Thyroid gland (tissue), 4 donors: ENCODE measurements around the gene AKT1.

Experiments used
- POLR2A ChIP-seq, 2 donors: fragments of 450-650 bp; IDR thresholded peaks; one replicate each; pipeline ENCODE4 v1.6.1; 2017; ENCODE audit warnings: antibody characterized with exemption in 2 of 2, mild to moderate bottlenecking in 2 of 2, moderate library complexity in 1 of 2
- TF ChIP-seq, protein P1 (sequence below), 6 experiments: fragments of 200-600 bp in 3 of 6; fragments of 450-650 bp in 3 of 6; sonication (generic) in 3 of 6; IDR thresholded peaks; one replicate each; pipeline ENCODE4 v1.5.1; 2016 to 2019; ENCODE audit warnings: antibody characterized with exemption in 6 of 6, mild to moderate bottlenecking in 2 of 6, inconsistent platforms in 1 of 6, moderate library complexity in 1 of 6

- TF ChIP-seq, protein P1, sequence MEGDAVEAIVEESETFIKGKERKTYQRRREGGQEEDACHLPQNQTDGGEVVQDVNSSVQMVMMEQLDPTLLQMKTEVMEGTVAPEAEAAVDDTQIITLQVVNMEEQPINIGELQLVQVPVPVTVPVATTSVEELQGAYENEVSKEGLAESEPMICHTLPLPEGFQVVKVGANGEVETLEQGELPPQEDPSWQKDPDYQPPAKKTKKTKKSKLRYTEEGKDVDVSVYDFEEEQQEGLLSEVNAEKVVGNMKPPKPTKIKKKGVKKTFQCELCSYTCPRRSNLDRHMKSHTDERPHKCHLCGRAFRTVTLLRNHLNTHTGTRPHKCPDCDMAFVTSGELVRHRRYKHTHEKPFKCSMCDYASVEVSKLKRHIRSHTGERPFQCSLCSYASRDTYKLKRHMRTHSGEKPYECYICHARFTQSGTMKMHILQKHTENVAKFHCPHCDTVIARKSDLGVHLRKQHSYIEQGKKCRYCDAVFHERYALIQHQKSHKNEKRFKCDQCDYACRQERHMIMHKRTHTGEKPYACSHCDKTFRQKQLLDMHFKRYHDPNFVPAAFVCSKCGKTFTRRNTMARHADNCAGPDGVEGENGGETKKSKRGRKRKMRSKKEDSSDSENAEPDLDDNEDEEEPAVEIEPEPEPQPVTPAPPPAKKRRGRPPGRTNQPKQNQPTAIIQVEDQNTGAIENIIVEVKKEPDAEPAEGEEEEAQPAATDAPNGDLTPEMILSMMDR (IDR thresholded peaks at IDR 0.05): no peak
- no peak for TF ChIP-seq POLR2A (IDR thresholded peaks at IDR 0.05)
These were observed 6.2 kb upstream of the AKT1 start for GRCh38 chr14:104801520-104802393.
